ENCODE data around the gene CA12. TPM values are rescaled to one million over a fixed set of nuclear protein-coding genes. Genes with fewer than 3 reads are reported as not detected.

CA12 gene
- total and polyA plus RNA-seq, 9 of the 15 experiments (the other 6 are each of a cell fraction or from before 2014, with no cell fraction given), result 0.01 to 0.78 (median 0.15) TPM; not detected in 1

DNA sequence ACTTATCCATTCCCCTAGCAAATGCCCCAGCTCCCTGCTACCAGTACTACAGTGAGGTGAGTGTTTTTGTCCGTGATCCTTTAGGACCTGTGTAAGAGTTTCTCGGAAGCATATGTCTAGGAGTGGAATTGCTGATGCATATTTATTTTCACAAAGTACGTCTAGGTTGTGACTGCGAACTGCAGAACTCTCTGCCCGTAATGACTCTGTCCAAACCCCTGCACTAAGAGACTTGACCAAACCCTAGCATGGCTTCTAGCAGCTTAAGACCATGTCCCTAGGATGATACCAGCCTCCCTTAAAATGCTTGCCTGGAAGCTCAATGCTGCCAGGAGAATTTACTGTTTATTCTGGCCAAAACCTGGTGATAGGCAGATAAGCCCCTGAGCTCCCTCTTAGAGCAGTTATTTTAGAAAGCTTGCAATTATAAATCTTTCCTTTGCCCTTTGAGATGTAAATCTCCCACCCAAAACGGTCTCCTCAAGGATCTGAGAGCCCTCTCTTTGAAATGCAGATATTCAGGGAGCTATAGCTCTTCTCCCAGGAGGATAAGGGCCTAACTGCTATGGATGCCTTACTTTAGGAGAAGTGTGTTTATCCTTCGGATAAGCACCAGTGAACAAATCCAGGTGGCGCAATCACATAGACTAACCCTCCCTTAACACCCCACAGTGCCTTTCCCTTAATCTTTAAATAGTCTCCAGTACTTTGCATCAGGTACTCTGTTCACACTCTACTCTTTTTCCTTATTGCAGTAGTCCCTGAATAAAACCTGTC, 14.7 kb upstream of the CA12 start (continued):
- TF ChIP-seq POLR2AphosphoS2 (IDR thresholded peaks at IDR 0.05; ENCODE audit: low read length) (no peak), EP300 (IDR thresholded peaks at IDR 0.05; ENCODE audit: low read length) (no peak; the same call in 1 of the 2 replicates), RAD21 (CRISPR knock-in tag; conservative IDR thresholded peaks at IDR 0.05 in 1 of 2, IDR thresholded peaks at IDR 0.05 in 1 of 2) (peak in 1 of 2 experiments; percentile 49; a peak in 2 of 4 replicates), ATF7 (IDR thresholded peaks at IDR 0.05) (peak; percentile 10; the same call in 1 of the 2 replicates), CTCF (IDR thresholded peaks at IDR 0.05 in 2 of 3, conservative IDR thresholded peaks at IDR 0.05 in 1 of 3; ENCODE audit: insufficient read depth in 2 of 3, low read depth in 1 of 3, low read length in 3 of 3) (peak in 1 of 3 experiments; percentile 45; a peak in 1 of 6 replicates), SP1 (CRISPR knock-in tag; IDR thresholded peaks at IDR 0.05) (no peak), TBL1XR1 (IDR thresholded peaks at IDR 0.05; ENCODE audit: low read length in 2 of 2) (peak in 1 of 2 experiments; percentile 11; a peak in 1 of 4 replicates), ZBTB17 (CRISPR knock-in tag; IDR thresholded peaks at IDR 0.05) (peak; percentile 19; the same call in 1 of the 2 replicates), TRIM24 (IDR thresholded peaks at IDR 0.05) (0 out of 4 replicates have a peak, but pooled peaks of 1 of the 2 experiments have one; percentile 35), L3MBTL2 (IDR thresholded peaks at IDR 0.05) (peak; percentile 56; the same call in 1 of the 2 replicates), GTF2A2 (tag; IDR thresholded peaks at IDR 0.05) (no peak), ZBTB8A (IDR thresholded peaks at IDR 0.05; ENCODE audit: partially characterized antibody) (no peak), SMARCA4 (IDR thresholded peaks at IDR 0.05) (peak; percentile 53), ZBTB11 (CRISPR knock-in tag; IDR thresholded peaks at IDR 0.05) (peak in 1 of 3 experiments; percentile 76; a peak in 2 of 6 replicates), RAD51 (IDR thresholded peaks at IDR 0.05; ENCODE audit: borderline replicate concordance, low read depth) (no peak), ZNF436 (CRISPR knock-in tag; IDR thresholded peaks at IDR 0.05) (no peak), CTBP1 (IDR thresholded peaks at IDR 0.05; ENCODE audit: borderline replicate concordance) (peak; percentile 53; the same call in 1 of the 2 replicates)
